Loucy (cell line): ENCODE measurements around the gene SLC36A1.

ENCODE experiments used
- EZH2phosphoT487 ChIP-seq: fragments of 200-600 bp; IDR thresholded peaks from 2 replicates; pipeline ENCODE4 v1.6.1; 2018; ENCODE audit warnings: antibody characterized with exemption, mild to moderate bottlenecking, moderate library complexity, borderline replicate concordance
- TF ChIP-seq, protein P1 (sequence below): fragments of 200-600 bp; sonication (generic); conservative IDR thresholded peaks from 2 replicates; pipeline ENCODE4 v1.5.1; 2014; ENCODE audit warnings: mild to moderate bottlenecking, antibody characterized with exemption, low read length

DNA sequence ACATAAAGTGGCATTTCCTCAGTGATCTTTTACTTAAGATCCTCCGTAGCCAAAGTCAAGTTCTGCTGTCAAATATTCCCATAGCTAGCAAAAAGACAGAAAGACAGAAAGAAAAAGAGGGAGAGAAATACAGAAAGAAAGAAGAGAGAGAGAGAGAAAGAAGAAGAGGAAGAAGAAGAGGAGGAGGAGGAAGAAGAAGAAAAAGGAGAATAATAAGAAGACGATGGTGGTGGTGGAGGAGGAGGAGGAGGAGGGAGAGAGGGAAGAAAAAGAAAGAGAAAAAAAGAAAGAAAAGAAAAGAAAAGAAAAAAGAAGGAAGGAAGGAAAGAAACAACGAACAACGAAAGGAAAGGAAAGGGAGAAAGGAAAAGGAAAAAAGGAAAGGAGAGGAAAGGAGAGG, 89.6 kb downstream of the SLC36A1 start:
- TF ChIP-seq, protein P1, sequence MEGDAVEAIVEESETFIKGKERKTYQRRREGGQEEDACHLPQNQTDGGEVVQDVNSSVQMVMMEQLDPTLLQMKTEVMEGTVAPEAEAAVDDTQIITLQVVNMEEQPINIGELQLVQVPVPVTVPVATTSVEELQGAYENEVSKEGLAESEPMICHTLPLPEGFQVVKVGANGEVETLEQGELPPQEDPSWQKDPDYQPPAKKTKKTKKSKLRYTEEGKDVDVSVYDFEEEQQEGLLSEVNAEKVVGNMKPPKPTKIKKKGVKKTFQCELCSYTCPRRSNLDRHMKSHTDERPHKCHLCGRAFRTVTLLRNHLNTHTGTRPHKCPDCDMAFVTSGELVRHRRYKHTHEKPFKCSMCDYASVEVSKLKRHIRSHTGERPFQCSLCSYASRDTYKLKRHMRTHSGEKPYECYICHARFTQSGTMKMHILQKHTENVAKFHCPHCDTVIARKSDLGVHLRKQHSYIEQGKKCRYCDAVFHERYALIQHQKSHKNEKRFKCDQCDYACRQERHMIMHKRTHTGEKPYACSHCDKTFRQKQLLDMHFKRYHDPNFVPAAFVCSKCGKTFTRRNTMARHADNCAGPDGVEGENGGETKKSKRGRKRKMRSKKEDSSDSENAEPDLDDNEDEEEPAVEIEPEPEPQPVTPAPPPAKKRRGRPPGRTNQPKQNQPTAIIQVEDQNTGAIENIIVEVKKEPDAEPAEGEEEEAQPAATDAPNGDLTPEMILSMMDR = no peak
- no peak for TF ChIP-seq EZH2phosphoT487
